HepG2 (cell line): Measurements from ENCODE around the gene CACNA1C. TPM values are rescaled to one million over a fixed set of nuclear protein-coding genes. Genes with fewer than 3 reads are reported as not detected.

Experiments used
- ATAC-seq: fragments of 200-7000 bp; cut with Tn5 transposase; 3 replicates; pipeline ENCODE4 v1.9.1; 2020; ENCODE audit warnings: mild to moderate bottlenecking, moderate library complexity
- BruUV-seq: library from RNA; stranded (reverse); fragments of 400-500 nt; replicated peaks from 2 replicates; lab custom pipeline; 2021; lab: Mats Ljungman, UMichigan
- CTCF ChIA-PET: fragments of 300-600 bp; formaldehyde crosslinking; extraction: SDS; loops from one replicate; lab custom pipeline; 2021; ENCODE audit warnings: low total read pairs, inconsistent platforms, low intra/inter-chr PET ratio; lab: Yijun Ruan, JAX
- POLR2A ChIA-PET: fragments of 350-600 bp; sonication (Branson Sonifier 250); formaldehyde crosslinking; loops from one replicate; lab custom pipeline; 2020; ENCODE audit warnings: antibody characterized with exemption, inconsistent platforms; lab: Yijun Ruan, JAX
- DNase-seq: peaks from one replicate; pipeline ENCODE4 v3.0.0-alpha.2; 2015; ENCODE audit warnings: low spot score
- FAIRE-seq: peaks from 3 replicates; lab custom pipeline; 2011; peaks lifted over from hg19 to GRCh38; lab: Jason Lieb, UNC
- H2AFZ ChIP-seq: one replicate; pipeline ENCODE4 v1.6.1; 2011; ENCODE audit warnings: low read length, inconsistent platforms
- H3K27ac ChIP-seq: fragments of 300-600 bp; 3 replicates; pipeline ENCODE4 v1.8.0; 2011; ENCODE audit warnings: mixed run types, mild to moderate bottlenecking, mixed read lengths, low read length, inconsistent platforms; ENCODE audit not compliant: insufficient read depth; ENCODE audit errors: extremely low read length
- H3K27me3 ChIP-seq, 2 experiments: fragments of 200-600 bp in 1 of 2; 2 replicates in 1 of 2; 3 replicates in 1 of 2; pipeline versions ENCODE4 v1.6.0 to v1.8.0; 2011; ENCODE audit warnings: low read length in 2 of 2, mild to moderate bottlenecking in 2 of 2, moderate library complexity in 2 of 2, inconsistent platforms in 1 of 2; ENCODE audit not compliant: insufficient read depth in 2 of 2, control insufficient read depth in 1 of 2
- H3K36me3 ChIP-seq, 2 experiments: fragments of 200-600 bp in 1 of 2; replicated peaks in 1 of 2; 2 replicates in 1 of 2; 3 replicates in 1 of 2; pipeline versions ENCODE4 v1.5.1 to v1.8.0; 2011; ENCODE audit warnings: low read length in 2 of 2, inconsistent platforms in 1 of 2; ENCODE audit not compliant: insufficient read depth in 2 of 2, control insufficient read depth in 1 of 2
- H3K4me1 ChIP-seq: 2 replicates; pipeline ENCODE4 v1.5.1; 2012; ENCODE audit warnings: low read length, inconsistent platforms; ENCODE audit not compliant: insufficient read depth
- H3K4me2 ChIP-seq: 2 replicates; pipeline ENCODE4 v1.6.0; 2011; ENCODE audit warnings: low read depth, low read length, inconsistent platforms
- H3K4me3 ChIP-seq, 3 experiments: fragments of 200-600 bp in 1 of 3; sonication (generic), shearing (Covaris generic) in 1 of 3; replicated peaks in 1 of 3; 2 replicates each; pipeline ENCODE4 v1.5.1; 2011 to 2016; ENCODE audit warnings: low read length in 3 of 3, inconsistent platforms in 2 of 3, low read depth in 2 of 3, mild to moderate bottlenecking in 2 of 3, control low read depth in 1 of 3, mixed read lengths in 1 of 3; ENCODE audit not compliant: insufficient read depth in 1 of 3
- H3K79me2 ChIP-seq: one replicate; pipeline ENCODE4 v1.6.1; 2011; ENCODE audit warnings: low read length, inconsistent platforms; ENCODE audit not compliant: insufficient read depth
- H3K9ac ChIP-seq: 2 replicates; pipeline ENCODE4 v1.6.0; 2011; ENCODE audit warnings: mild to moderate bottlenecking, low read depth, low read length, inconsistent platforms; ENCODE audit not compliant: insufficient read depth
- H3K9me3 ChIP-seq: 2 replicates; pipeline ENCODE4 v1.5.1; 2012; ENCODE audit warnings: mild to moderate bottlenecking, low read length
- H4K20me1 ChIP-seq: 2 replicates; pipeline ENCODE4 v1.6.0; 2011; ENCODE audit warnings: inconsistent platforms, mild to moderate bottlenecking, low read length, moderate library complexity; ENCODE audit not compliant: insufficient read depth
- ERF ChIP-seq: IDR thresholded peaks from 2 replicates; pipeline ENCODE4 v1.6.1; 2018; ENCODE audit warnings: missing biosample characterization, missing genetic modification reagents
- HDAC1 ChIP-seq: sonication (generic); formaldehyde crosslinking; IDR thresholded peaks from 2 replicates; pipeline ENCODE4 v1.5.1; 2020; ENCODE audit warnings: mild to moderate bottlenecking, missing genetic modification reagents
- MTA3 ChIP-seq: sonication (generic); formaldehyde crosslinking; IDR thresholded peaks from 2 replicates; pipeline ENCODE4 v1.4.0; 2020; ENCODE audit warnings: missing genetic modification reagents
- NFE2L1 ChIP-seq: sonication (generic); formaldehyde crosslinking; IDR thresholded peaks from 2 replicates; pipeline ENCODE4 v1.4.0; 2020; ENCODE audit warnings: missing genetic modification reagents, mild to moderate bottlenecking, borderline replicate concordance
- SRY ChIP-seq: sonication (generic); formaldehyde crosslinking; IDR thresholded peaks from 2 replicates; pipeline ENCODE4 v1.8.0; 2022; ENCODE audit warnings: mild to moderate bottlenecking, missing genetic modification reagents
- ZFP90 ChIP-seq: sonication (generic); formaldehyde crosslinking; IDR thresholded peaks from 2 replicates; pipeline ENCODE4 v1.8.0; 2022; ENCODE audit warnings: missing genetic modification reagents, mild to moderate bottlenecking, inconsistent platforms, borderline replicate concordance
- ZNF704 ChIP-seq: sonication (generic); formaldehyde crosslinking; IDR thresholded peaks from 2 replicates; pipeline ENCODE4 v1.8.1; 2023; ENCODE audit warnings: mild to moderate bottlenecking, inconsistent platforms, moderate library complexity, missing genetic modification reagents, borderline replicate concordance
- ZNF782 ChIP-seq: sonication (generic); formaldehyde crosslinking; IDR thresholded peaks from 2 replicates; pipeline ENCODE4 v1.4.0; 2020; ENCODE audit warnings: missing genetic modification reagents, mild to moderate bottlenecking, borderline replicate concordance
- WGBS: methylation state at CpG from one replicate; pipeline ENCODE4 v1.1.6; 2017; ENCODE audit warnings: low lambda C conversion rate; 5-methylcytosine and 5-hydroxymethylcytosine counted together
- in situ Hi-C: cut with HindIII; loops from 2 replicates; pipeline ENCODE4 v1.10.0; 2017; ENCODE audit warnings: low pct_unique_long_range_greater_than_20kb; ENCODE audit not compliant: extremely low pct_ligation_motif_present
- intact Hi-C: fragments of 100-400 bp; cut with micrococcal nuclease; formaldehyde crosslinking; loops from one replicate; pipeline ENCODE4 v1.10.0; 2022; ENCODE audit not compliant: unreplicated experiment
- polyA plus RNA-seq, 8 experiments: library from polyadenylated mRNA; depleted of rRNA in 3 of 8; stranded (reverse) in 7 of 8; unstranded in 1 of 8; fragments of >200 nt; fragmentation: Illumina TruSeq in 4 of 8; extraction: Trizol in 4 of 8; gene quantifications; 2 replicates each; pipeline versions ENCODE4 v1.2.1 to v1.2.3, GENCODE V29; 2011 to 2016; ENCODE audit warnings: low read depth in 4 of 8, missing spikeins in 1 of 8, mixed read lengths in 1 of 8; ENCODE audit not compliant: insufficient read depth in 1 of 8
- total RNA-seq, 5 experiments: library from RNA; depleted of rRNA; stranded (reverse); fragments of >200 nt; fragmentation: Illumina TruSeq; extraction: Trizol; gene quantifications; 2 replicates each; pipeline ENCODE4 v1.2.3, GENCODE V29; 2016; ENCODE audit warnings: low read depth in 1 of 5

Gene CACNA1C
- total and polyA plus RNA-seq, 2 of the 13 experiments (the other 11 are each of a cell fraction or from before 2014, with no cell fraction given), result not detected

- H2AFZ ChIP-seq, result no peak overlapping the region
- H3K27me3 ChIP-seq, result peaks cover 0 to 37% of the 10 kb centered on the region in 2 experiments; a peak in 4 of 5 replicates
- POLR2A ChIA-PET, result no interaction called here
- H3K9ac ChIP-seq, result no peak overlapping the region
- BruUV-seq, result no TSS peak
- no peaks in the 10 kb centered on the region for H3K36me3 ChIP-seq
- H3K4me1 ChIP-seq, result no peaks in the 10 kb centered on the region
- no peaks in the 10 kb centered on the region for H3K79me2 ChIP-seq
- no peak for DNase-seq
- FAIRE-seq, result no peak
- no peaks in the 10 kb centered on the region for H3K9me3 ChIP-seq
- H4K20me1 ChIP-seq, result no peaks in the 10 kb centered on the region
- H3K4me2 ChIP-seq, result no peak overlapping the region
- H3K27ac ChIP-seq, result no peak overlapping the region
- no peak for ATAC-seq
- CTCF ChIA-PET, result no interaction called here
- intact Hi-C loops, result no loop called here
- H3K4me3 ChIP-seq, result no peak overlapping the region
- 4% methylated on average over 4 of the region's 6 CpGs for WGBS
- in situ Hi-C loops, result no loop called here
- TF ChIP-seq SRY (CRISPR knock-in tag) (no peak), NFE2L1 (CRISPR knock-in tag) (no peak), ZNF782 (CRISPR knock-in tag) (no peak)
Observed at GRCh38 chr12:2177003-2177402, 124.2 kb downstream of the CACNA1C start.

- H3K9me3 ChIP-seq, result no peaks in the 10 kb centered on the region
- no peak overlapping the region for H3K4me3 ChIP-seq
- BruUV-seq, result no TSS peak
- H3K9ac ChIP-seq, result no peak overlapping the region
- FAIRE-seq (no peak), DNase-seq (no peak)
- intact Hi-C loops, result no loop called here
- no peak for TF ChIP-seq HDAC1 (CRISPR knock-in tag)
- TF ChIP-seq ZNF704, result no peak
- TF ChIP-seq MTA3 (CRISPR knock-in tag), result no peak
- TF ChIP-seq ZFP90 (CRISPR knock-in tag), result no peak
- TF ChIP-seq ERF (CRISPR knock-in tag), result no peak
- TF ChIP-seq, all 625 proteins: peak for 0
- peaks cover 0 to 36% of the 10 kb centered on the region in 2 experiments; a peak in 4 of 5 replicates for H3K27me3 ChIP-seq
- ATAC-seq, result no peak
- no peak overlapping the region for H2AFZ ChIP-seq
- H4K20me1 ChIP-seq, result no peaks in the 10 kb centered on the region
- 4% methylated on average over 3 of the region's 3 CpGs for WGBS
- no peaks in the 10 kb centered on the region for H3K79me2 ChIP-seq
- no peaks in the 10 kb centered on the region for H3K36me3 ChIP-seq
- ChIA-PET POLR2A (no interaction called here), CTCF (no interaction called here)
- H3K4me2 ChIP-seq, result no peak overlapping the region
- H3K4me1 ChIP-seq, result no peaks in the 10 kb centered on the region
- H3K27ac ChIP-seq, result no peak overlapping the region
- in situ Hi-C loops, result no loop called here
Observed at GRCh38 chr12:2177751-2178150, 125.0 kb downstream of the CACNA1C start.
